GM12874 (cell line): ENCODE results near the gene PAK1IP1.

Source experiments
- TF ChIP-seq, protein P1 (sequence below): IDR thresholded peaks from 2 replicates; pipeline ENCODE4 v1.5.1; 2011; ENCODE audit warnings: low read depth, mild to moderate bottlenecking, control low read depth, low read length, moderate library complexity; ENCODE audit not compliant: insufficient read depth

PAK1IP1 gene

DNA sequence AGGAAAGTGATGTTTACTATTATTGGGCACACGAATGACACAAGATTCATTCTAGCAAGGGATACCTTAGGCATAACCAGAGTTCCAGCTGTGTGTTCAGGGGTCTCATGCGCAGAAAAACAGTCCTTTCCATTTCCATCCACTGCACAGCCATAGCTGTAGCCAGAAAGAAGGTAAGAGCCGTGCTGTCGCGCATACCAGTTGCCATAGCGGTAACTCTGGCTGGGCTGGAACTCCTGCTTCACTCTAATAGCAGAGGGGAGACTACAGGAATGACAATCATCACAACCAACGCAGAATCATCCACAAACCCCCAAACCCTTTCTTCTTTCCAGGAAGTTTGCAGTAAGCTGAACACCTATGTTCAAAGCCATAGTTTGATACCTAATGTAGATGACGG lies 7.9 kb upstream of the PAK1IP1 start:
- TF ChIP-seq, protein P1, sequence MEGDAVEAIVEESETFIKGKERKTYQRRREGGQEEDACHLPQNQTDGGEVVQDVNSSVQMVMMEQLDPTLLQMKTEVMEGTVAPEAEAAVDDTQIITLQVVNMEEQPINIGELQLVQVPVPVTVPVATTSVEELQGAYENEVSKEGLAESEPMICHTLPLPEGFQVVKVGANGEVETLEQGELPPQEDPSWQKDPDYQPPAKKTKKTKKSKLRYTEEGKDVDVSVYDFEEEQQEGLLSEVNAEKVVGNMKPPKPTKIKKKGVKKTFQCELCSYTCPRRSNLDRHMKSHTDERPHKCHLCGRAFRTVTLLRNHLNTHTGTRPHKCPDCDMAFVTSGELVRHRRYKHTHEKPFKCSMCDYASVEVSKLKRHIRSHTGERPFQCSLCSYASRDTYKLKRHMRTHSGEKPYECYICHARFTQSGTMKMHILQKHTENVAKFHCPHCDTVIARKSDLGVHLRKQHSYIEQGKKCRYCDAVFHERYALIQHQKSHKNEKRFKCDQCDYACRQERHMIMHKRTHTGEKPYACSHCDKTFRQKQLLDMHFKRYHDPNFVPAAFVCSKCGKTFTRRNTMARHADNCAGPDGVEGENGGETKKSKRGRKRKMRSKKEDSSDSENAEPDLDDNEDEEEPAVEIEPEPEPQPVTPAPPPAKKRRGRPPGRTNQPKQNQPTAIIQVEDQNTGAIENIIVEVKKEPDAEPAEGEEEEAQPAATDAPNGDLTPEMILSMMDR, result no peak

DNA sequence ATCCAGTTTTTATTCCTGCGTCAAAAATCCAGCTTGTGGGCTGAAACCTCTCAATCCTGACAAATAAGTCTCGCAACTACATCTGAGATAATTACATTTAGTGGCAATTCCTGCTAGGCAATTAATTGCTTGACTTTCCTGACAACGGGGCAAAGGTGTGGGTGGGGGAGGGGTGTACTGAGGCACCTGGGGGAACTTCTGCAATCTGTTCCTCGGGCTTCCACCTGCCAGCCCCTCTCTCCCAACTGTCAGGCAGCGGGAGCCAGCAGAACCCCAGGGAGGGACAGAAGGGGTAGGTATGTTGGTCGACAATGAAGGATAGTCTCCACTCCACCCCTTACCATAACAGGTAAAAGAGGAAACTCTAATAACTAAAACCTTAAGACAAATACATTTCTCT lies 7.2 kb upstream of the PAK1IP1 start:
- TF ChIP-seq, protein P1, result no peak

DNA sequence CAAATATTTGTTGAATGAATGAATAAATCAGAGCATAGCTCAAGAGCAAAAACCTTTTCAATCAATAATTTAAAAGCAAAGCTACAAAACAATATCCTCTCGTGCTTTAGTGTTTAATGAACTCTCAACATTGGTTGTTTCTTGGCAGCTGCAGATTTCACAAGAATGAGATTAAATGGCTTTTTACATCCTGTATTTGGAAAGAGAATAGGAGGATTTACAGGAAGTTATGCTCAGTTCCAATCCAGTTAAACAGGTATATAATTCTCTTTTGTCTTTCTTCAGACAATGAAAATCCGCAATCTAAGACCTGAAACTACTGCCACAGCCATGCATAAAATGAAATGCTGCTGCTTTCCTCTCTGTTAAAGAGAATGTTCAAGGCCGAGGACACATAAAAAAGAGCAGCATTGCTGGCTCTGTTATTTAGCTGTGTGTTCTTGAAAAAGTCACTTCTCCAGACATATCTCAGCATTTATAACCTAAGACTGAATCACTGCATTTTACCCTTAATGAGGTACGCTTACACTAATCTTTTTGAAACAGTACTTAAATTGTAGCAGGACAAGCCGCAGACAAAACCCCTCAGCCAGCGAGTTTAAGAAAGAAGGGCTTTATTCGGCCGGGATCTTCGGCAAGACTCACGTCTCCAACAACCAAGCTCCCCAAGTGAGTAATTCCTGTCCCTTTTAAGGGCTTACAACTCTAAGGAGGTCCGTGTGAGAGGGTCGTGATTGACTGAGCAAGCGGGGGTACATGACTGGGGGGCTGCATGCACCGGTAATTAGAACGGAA lies 3.9 kb upstream of the PAK1IP1 start:
- TF ChIP-seq, protein P1, result no peak

DNA sequence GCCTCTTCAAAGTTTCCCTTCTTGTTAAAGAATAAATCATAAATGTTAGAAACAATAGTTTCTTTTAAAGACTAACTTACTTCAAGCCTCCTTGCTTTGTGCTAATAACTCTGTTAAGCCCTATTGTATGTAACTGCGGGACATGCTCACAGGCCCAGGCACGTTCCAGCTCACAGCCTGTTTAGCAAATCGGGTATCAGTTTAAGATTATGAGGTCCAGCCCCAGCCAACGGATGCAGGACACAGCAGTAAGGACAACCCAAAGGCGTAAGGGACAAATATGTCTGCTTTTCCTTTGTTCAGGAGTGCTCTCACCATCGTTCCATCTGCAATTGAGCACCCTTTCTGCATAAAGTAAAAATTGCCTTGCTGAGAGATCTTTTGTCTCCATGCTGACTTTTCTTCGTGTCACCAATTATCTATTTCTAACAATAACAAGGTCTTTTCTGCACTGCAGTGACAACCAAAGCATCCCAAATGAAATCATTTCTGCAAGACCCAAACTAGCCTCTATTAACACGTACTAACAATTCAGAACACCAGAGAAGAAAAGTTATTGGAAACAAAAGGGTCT lies 1.7 kb upstream of the PAK1IP1 start:
- TF ChIP-seq, protein P1, result no peak

DNA sequence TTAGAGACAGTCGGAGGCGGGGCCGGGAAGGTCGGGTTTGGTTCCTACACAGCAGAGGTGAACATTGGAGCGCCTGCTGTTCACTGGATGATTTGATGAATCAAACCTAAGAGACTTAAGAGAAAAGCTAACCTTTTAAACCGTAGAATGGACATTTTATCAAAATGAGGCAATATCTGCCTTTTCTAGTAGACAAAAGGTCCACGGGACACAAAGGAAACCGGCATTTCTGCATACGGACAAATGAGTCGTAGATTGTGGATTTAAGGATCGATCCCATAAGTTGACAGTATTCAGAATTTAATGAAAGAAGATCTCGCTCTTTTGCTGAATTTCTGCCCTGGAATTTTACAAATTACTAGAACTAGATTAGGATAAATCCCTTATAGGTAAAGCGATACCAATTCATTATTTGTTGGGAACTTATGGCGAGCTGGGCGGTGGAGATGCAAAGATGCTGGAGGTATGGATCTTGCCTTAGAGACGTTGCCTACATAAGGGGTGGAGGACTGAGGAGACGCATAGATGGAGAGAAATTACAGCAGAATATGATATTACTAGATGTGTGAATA lies 400 bp downstream of the PAK1IP1 start:
- TF ChIP-seq, protein P1, result no peak

DNA sequence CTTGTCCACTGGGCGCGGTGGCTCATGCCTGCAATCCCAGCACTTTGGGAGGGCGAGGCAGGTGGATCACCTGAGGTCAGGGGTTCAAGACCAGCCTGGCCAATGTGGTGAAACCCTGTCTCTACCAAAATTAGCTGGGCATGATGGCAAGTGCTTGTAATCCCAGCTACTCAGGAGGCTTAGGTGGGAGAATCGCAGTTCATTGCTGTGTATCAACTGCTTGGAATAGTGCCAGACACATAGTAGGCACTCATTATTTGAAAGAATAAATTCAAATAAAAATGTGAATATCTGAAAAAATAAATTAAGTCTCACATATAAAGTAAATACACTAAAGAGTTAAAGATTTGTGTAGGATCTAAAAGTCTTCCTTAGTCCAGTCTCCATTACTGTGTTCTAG lies 1.9 kb downstream of the PAK1IP1 start:
- TF ChIP-seq, protein P1, result no peak

DNA sequence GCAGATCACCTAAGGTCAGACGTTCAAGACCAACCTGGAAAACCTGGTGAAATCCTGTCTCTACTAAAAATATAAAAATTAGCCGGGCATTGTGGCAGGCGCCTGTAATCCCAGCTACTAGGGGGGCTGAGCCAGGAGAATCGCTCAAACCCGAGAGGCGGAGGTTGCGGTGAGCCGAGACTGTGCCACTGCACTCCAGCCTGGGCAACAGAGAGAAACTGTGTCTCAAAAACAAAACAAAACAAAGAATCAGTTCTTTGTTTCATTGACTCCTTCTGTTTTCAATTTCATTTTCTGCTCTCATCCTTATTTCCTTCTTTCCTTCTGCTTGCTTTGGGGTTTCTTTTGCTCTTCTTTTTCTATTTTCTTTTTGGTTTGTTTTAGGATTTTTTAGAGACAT lies 19.2 kb downstream of the PAK1IP1 start:
- TF ChIP-seq, protein P1, result no peak
